ENCODE measurements around the gene ADSS2.

The ADSS2 gene

GRCh38 chr1:244445320-244446181, 6.2 kb downstream of the ADSS2 start:
- DNase-seq: no peak

GRCh38 chr1:244444854-244445253, 6.9 kb downstream of the ADSS2 start:
- DNase-seq: no peak

- DNase-seq: no peak
Measured at GRCh38 chr1:244442850-244443249, 8.9 kb downstream of the ADSS2 start.

GRCh38 chr1:244439391-244440032, 12.2 kb downstream of the ADSS2 start:
- no peak for DNase-seq

GRCh38 chr1:244437086-244437468, 14.6 kb downstream of the ADSS2 start:
- DNase-seq: no peak

GRCh38 chr1:244436336-244437085, 15.2 kb downstream of the ADSS2 start:
- no peak for DNase-seq

- no peak for DNase-seq
Measured at GRCh38 chr1:244435562-244436205, 16.0 kb downstream of the ADSS2 start.

- DNase-seq: no peak
Measured at GRCh38 chr1:244431166-244431565, 20.5 kb downstream of the ADSS2 start.

- no peak for DNase-seq
Measured at GRCh38 chr1:244429818-244430217, 21.9 kb downstream of the ADSS2 start.

- DNase-seq: no peak
Measured at GRCh38 chr1:244427647-244428046, 24.1 kb downstream of the ADSS2 start.

- no peak for DNase-seq
Measured at GRCh38 chr1:244424649-244425334, 26.9 kb downstream of the ADSS2 start.

GRCh38 chr1:244422174-244422573, 29.5 kb downstream of the ADSS2 start:
- DNase-seq: no peak

- DNase-seq: no peak
Measured at GRCh38 chr1:244419024-244419423, 32.7 kb downstream of the ADSS2 start.

- no peak for DNase-seq
Measured at GRCh38 chr1:244414543-244414942, 37.2 kb downstream of the ADSS2 start.

- DNase-seq: no peak
Measured at GRCh38 chr1:244413736-244414135, 38.0 kb downstream of the ADSS2 start.

GRCh38 chr1:244412176-244412575, 39.5 kb downstream of the ADSS2 start:
- DNase-seq: no peak

GRCh38 chr1:244409701-244410100, 42.0 kb downstream of the ADSS2 start:
- no peak for DNase-seq

- no peak for DNase-seq
Measured at GRCh38 chr1:244406337-244406736, 45.4 kb downstream of the ADSS2 start.

GRCh38 chr1:244405856-244406255, 45.9 kb downstream of the ADSS2 start:
- no peak for DNase-seq

- no peak for DNase-seq
Measured at GRCh38 chr1:244403431-244403830, 48.3 kb downstream of the ADSS2 start.

GRCh38 chr1:244400974-244401373, 50.7 kb downstream of the ADSS2 start:
- no peak for DNase-seq

- no peak for DNase-seq
Measured at GRCh38 chr1:244397131-244397530, 54.6 kb downstream of the ADSS2 start.

- no peak for DNase-seq
Measured at GRCh38 chr1:244395965-244396364, 55.7 kb downstream of the ADSS2 start.

Measured in KG1 (cell line).